HG02759 (cell line): ENCODE results near the gene RBM25.
"Not testable (repeated sequence)": the region's sequence is repeated elsewhere in the genome, so short reads cannot be mapped to it uniquely, and the experiment has no call there.

ENCODE experiments used
- ATAC-seq: cut with Tn5 transposase; IDR thresholded peaks from one replicate; pipeline ENCODE4 v1.9.1; 2021; ENCODE audit warnings: mild to moderate bottlenecking, moderate library complexity; ENCODE audit not compliant: unreplicated experiment

Gene RBM25

GRCh38 chr14:73058224-73058921 is at the start of gene RBM25:
Gene RBM25, plus strand, starts transcription at chr14:73058534. Its CDS starts 13,108 bp downstream, at chr14:73071642.
- peak; percentile 95 for ATAC-seq

- not testable (repeated sequence) for ATAC-seq
Measured at GRCh38 chr14:73011189-73011588, 47.1 kb upstream of the RBM25 start.

GRCh38 chr14:73014105-73014504 is 44.2 kb upstream of the RBM25 start:
- peak; percentile 86 for ATAC-seq

GRCh38 chr14:73015552-73015951 is 42.8 kb upstream of the RBM25 start:
- ATAC-seq, result not testable (repeated sequence)

DNA sequence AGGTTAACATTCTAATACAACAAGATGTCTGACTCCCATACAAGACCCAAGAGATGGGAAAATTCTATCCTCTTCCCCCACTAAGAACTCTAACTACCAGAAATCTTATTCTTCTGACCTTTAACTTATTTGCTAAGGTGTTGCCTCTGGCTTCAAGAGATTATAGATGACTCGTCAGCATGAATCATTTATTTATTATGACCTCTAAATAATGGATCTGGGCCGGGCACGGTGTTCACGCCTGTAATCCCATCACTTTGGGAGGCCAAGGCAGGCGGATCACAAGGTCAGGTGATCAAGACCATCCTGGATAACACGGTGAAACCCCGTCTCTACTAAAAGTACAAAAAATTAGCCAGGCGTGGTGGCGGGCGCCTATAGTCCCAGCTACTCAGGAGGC is 42.3 kb upstream of the RBM25 start:
- not testable (repeated sequence) for ATAC-seq

- no peak for ATAC-seq
Measured at GRCh38 chr14:73022051-73022450, 36.3 kb upstream of the RBM25 start.

GRCh38 chr14:73025544-73025943 is 32.8 kb upstream of the RBM25 start:
- no peak for ATAC-seq

GRCh38 chr14:73026243-73026844 is 32.0 kb upstream of the RBM25 start:
- ATAC-seq, result no peak

DNA sequence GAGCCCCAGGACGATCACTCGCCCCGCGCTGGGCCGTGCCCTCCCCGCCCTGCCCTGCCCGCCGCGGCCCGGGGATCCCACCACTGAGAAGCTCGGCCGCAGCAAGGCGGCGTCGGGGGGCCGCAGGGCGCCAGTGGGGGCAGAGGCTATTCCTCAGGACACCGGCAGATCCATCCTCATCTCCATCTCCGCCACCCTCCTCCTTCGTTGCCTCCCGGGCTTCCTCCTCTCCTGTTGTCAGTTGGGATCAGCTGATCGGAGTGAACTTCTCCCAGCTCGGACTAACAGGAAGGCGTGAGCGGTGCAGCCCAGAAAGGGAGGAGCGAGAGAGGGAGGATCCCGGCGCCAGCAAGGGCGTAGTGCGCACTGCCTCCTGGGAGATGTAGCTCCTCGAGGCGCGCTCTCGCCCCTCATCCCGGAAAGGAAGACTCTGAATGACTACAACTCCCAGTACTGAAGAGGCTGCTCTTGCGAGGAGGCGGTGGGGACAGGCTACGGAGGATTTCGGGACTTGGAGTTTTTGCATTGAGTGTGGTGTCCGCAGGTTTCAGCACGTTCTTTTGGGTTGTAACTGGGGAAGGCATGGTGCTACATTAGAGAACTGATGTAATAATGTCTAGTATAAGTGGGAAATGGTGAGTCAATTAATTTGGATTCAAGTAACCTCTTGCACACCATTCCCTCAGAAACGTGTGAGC is 31.3 kb upstream of the RBM25 start, which contains the start of gene ZFYVE1:
Gene ZFYVE1, minus strand, starts transcription at position 262 of the 698 bp plus-strand sequence. CDS start 2,598 bp downstream, outside the sequence.
- ATAC-seq, result peak; percentile 99

DNA sequence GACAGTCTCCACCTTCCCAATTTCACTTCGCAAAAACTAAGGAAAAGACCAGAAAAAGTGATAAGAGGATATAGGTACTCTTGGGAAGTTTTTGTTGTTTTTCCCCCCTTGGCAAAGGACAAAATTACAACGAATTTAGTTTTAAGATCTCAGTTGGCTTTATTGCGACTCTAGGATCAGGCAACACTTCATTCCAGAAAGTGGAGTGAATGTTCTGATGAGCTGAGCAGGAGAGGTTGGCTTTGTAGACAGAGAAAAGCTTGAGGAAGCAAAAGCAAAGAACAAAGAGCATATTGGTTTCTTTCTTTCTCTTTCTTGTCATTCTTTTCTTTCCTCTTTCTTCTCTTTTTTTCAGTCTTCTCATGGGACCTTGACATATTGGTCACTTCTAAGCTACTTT is 30.8 kb upstream of the RBM25 start:
- ATAC-seq, result no peak

DNA sequence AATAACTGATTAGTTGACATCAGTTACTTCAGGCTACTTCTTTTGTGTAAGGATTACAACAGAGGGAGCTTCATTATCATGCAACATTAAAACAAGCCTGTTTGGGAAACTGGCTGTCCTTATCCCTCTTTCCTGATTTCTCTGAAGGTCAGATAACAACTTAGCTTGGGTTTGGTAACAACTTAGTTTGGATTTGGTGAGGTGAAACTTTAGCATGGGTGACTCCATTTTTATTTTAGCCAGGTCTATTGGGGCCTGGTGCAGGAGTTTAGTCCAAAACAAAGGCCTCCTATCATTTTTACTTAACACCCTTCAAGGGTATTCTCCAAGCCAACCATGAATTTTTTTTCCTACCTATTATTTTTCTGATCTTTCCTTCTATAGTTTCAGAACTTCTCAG is 30.4 kb upstream of the RBM25 start:
- no peak for ATAC-seq

DNA sequence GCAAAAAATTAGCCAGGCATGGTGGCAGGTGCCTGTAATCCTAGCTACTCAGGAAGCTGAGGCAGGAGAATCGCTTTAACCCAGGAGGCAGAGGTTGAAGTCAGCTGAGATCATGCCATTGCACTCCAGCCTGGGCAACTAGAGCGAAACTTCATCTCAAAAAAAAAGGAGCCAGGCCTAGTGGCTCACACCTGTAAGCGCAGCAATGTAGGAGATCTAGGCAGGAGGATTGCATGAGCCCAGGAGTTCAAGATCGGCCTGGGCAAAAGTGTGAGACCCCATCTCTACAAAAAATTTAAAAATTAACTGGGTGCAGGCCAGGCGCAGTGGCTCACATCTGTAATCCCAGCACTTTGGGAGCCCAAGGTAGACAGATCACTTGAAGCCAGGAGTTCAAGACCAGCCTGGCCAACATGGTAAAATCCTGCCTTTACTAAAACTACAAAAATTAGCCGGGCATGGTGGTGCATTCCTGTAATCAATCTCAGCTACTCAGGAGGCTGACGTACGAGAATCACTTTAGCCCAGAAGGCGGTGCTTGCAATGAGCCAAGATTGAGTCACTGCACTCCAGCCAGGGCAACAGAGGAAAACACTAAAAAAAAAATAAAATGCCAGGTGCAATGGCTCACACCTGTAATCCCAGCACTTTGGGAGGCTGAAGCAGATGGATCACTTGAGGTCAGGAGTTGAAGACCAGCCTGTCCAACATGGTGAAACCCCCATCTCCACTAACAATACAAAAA is 21.5 kb upstream of the RBM25 start:
- not testable (repeated sequence) for ATAC-seq

DNA sequence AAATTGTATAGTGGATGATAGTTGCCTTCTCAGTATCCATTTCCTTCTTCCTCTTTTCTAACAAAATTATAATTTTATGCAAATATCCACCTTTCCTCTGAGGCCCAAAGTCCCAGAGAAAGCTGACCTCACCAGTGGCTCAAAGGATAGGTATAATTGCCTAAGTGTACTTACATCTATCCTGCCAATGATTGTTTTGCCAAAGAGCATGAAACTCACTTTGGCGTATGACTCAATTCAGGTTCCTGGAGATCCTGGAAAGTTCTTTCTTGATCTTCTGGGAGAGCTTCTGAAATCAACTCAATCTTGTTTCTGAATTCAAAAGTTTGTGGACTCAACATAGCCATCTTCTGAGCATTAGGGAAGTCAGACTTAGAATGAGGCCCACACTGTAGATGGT is 10.5 kb upstream of the RBM25 start:
- ATAC-seq, result no peak

GRCh38 chr14:73049428-73049827 is 8.9 kb upstream of the RBM25 start:
- no peak for ATAC-seq

GRCh38 chr14:73055251-73055650 is 3.1 kb upstream of the RBM25 start:
- no peak for ATAC-seq

- ATAC-seq, result no peak
Measured at GRCh38 chr14:73057944-73058223, 450 bp upstream of the RBM25 start.

- peak; percentile 11 for ATAC-seq
Measured at GRCh38 chr14:73058922-73059673, 764 bp downstream of the RBM25 start.

DNA sequence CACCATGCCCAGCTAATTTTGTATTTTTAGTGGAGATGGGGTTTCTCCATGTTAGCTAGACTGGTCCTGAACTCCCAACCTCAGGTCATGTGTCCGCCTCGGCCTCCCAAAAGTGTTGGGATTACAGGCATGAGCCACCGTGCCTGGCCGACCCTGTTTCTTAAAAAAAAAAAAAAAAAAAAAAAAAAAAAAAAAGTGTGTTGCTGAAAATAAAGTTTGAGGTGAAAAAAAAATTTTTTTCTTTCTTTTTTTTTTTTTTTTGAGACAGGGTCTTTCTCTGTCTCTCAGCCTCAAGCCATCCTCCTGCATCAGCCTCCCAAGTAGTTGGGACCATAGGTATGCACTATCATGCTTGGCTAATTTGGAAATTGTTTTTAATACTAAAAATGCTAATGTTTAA is 11.3 kb downstream of the RBM25 start:
- ATAC-seq, result no peak

DNA sequence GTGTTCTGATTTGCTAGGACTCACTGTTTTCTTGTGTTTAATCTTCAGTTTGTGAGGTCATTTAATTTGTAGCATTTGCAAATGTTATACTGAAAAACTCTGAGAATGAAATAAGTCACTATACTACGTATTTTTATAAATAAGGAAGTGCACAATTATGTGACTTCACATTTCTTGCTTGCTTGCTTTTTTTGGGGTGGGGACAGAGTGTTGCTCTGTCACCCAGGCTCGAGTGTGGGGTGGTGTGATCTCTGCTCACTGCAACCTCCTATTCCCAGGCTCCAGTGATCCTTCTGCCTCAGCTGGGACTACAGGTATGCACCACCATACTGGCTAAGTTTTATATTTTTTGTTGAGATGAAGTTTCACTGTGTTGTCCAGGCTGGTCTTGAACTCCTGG is 32.7 kb downstream of the RBM25 start:
- no peak for ATAC-seq

GRCh38 chr14:73097421-73097820 is 39.1 kb downstream of the RBM25 start:
- no peak for ATAC-seq

GRCh38 chr14:73100334-73100733 is 42.0 kb downstream of the RBM25 start:
- ATAC-seq, result no peak
